GM23248 (cell line): ENCODE data around the gene LRRC31. TPM values are rescaled to one million over a fixed set of nuclear protein-coding genes. Genes with fewer than 3 reads are reported as not detected.

Source experiments
- DNase-seq: peaks from one replicate; pipeline ENCODE4 v3.0.0-alpha.2; 2015
- H2AFZ ChIP-seq: fragments of 200-600 bp; sonication (generic); 2 replicates; pipeline ENCODE4 v1.6.1; 2016; ENCODE audit warnings: antibody characterized with exemption
- H3F3A ChIP-seq: fragments of 200-600 bp; sonication (generic); 2 replicates; pipeline ENCODE4 v1.6.1; 2016; ENCODE audit warnings: mild to moderate bottlenecking, antibody characterized with exemption, mixed run types; ENCODE audit not compliant: insufficient read depth
- H3K27ac ChIP-seq: fragments of 200-600 bp; sonication (generic); 2 replicates; pipeline ENCODE4 v1.5.1; 2016; ENCODE audit warnings: mild to moderate bottlenecking
- H3K27me3 ChIP-seq: fragments of 200-600 bp; sonication (generic); replicated peaks from 2 replicates; pipeline ENCODE4 v1.6.1; 2016; ENCODE audit warnings: mild to moderate bottlenecking; ENCODE audit not compliant: insufficient read depth
- H3K36me3 ChIP-seq: fragments of 200-600 bp; sonication (generic); 2 replicates; pipeline ENCODE4 v1.6.1; 2016; ENCODE audit warnings: low read depth, mild to moderate bottlenecking
- H3K4me1 ChIP-seq: fragments of 200-600 bp; sonication (generic); 2 replicates; pipeline ENCODE4 v1.6.1; 2016; ENCODE audit warnings: mild to moderate bottlenecking; ENCODE audit not compliant: insufficient read depth
- H3K4me2 ChIP-seq: fragments of 200-600 bp; sonication (generic); one replicate; pipeline ENCODE4 v1.6.1; 2016; ENCODE audit warnings: mild to moderate bottlenecking; ENCODE audit not compliant: unreplicated experiment
- H3K4me3 ChIP-seq: fragments of 200-600 bp; sonication (generic); 2 replicates; pipeline ENCODE4 v1.5.1; 2016; ENCODE audit warnings: mild to moderate bottlenecking
- H3K79me2 ChIP-seq: fragments of 200-600 bp; sonication (generic); 2 replicates; pipeline ENCODE4 v1.6.1; 2016; ENCODE audit warnings: mild to moderate bottlenecking; ENCODE audit not compliant: insufficient read depth
- H3K9ac ChIP-seq: fragments of 200-600 bp; sonication (generic); 2 replicates; pipeline ENCODE4 v1.6.1; 2016; ENCODE audit warnings: mild to moderate bottlenecking
- H3K9me2 ChIP-seq: fragments of 200-600 bp; sonication (generic); 2 replicates; pipeline ENCODE4 v1.6.1; 2016; ENCODE audit warnings: mixed run types, mild to moderate bottlenecking, moderate library complexity; ENCODE audit not compliant: insufficient read depth
- H3K9me3 ChIP-seq: fragments of 200-600 bp; sonication (generic); one replicate; pipeline ENCODE4 v1.6.1; 2017; ENCODE audit warnings: low read depth
- H4K20me1 ChIP-seq: fragments of 200-600 bp; sonication (generic); 2 replicates; pipeline ENCODE4 v1.6.0; 2016; ENCODE audit not compliant: insufficient read depth
- EZH2 ChIP-seq: fragments of 200-600 bp; sonication (generic); IDR thresholded peaks from 2 replicates; pipeline ENCODE4 v1.6.1; 2018; ENCODE audit warnings: antibody characterized with exemption, mild to moderate bottlenecking; ENCODE audit not compliant: insufficient read depth, poor library complexity, severe bottlenecking
- EZH2phosphoT487 ChIP-seq: fragments of 200-600 bp; sonication (generic); IDR thresholded peaks from 2 replicates; pipeline ENCODE4 v1.6.1; 2018; ENCODE audit warnings: antibody characterized with exemption, moderate library complexity, mild to moderate bottlenecking, low read depth; ENCODE audit not compliant: insufficient read depth
- WGBS, 2 experiments: methylation state at CpG; one replicate each; pipeline ENCODE4 v1.1.6; 2015 to 2017; ENCODE audit warnings: low lambda C conversion rate in 2 of 2, low coverage in 1 of 2; ENCODE audit errors: missing lambda C conversion rate in 2 of 2; 5-methylcytosine and 5-hydroxymethylcytosine counted together
- in situ Hi-C: fragments of 300-500 bp; cut with MboI; formaldehyde crosslinking; loops from 2 replicates; pipeline ENCODE4 v1.15.0; 2020
- polyA plus RNA-seq: library from polyadenylated mRNA; unstranded; fragments of >200 nt; fragmentation: Nextera tagmentation; extraction: Ambion mirVana; gene quantifications from 2 replicates; pipeline ENCODE4 v1.2.1, GENCODE V29; 2016
- total RNA-seq: library from RNA; depleted of rRNA; stranded (reverse); fragments of >200 nt; shearing (Covaris generic); gene quantifications from 2 replicates; pipeline ENCODE4 v1.2.3, GENCODE V29; 2014

Gene LRRC31
- total and polyA plus RNA-seq, 2 experiments from 2014 or later, result not detected

DNA sequence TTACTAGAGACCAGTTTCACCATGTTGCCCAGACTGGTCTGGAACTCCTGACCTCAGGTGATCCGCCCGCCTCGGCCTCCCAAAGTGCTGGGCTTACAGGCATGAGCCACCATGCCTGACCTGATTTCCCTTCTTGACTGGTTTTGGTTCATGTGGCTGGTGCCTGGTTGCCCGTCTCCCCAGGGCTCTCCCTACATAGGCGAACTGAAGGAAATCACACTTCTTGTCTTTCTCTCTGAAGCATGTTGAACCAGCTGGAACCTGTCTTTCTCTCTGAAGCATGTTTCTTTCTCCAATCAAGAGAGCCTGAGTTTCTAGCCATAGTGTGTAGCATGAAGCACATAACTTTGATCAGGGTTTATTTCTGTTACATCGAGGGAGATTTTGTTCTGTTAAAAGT is 25.3 kb upstream of the LRRC31 start:
- H3K4me2 ChIP-seq, result no peak overlapping the region
- no peak overlapping the region for H3K9ac ChIP-seq
- no peaks in the 10 kb centered on the region for H3F3A ChIP-seq
- in situ Hi-C loops, result no loop called here
- 53 to 56% methylated on average over 6 of the region's 6 CpGs for WGBS, 2 experiments
- no peaks in the 10 kb centered on the region for H3K4me1 ChIP-seq
- no peaks in the 10 kb centered on the region for H3K9me2 ChIP-seq
- H3K4me3 ChIP-seq, result no peak overlapping the region
- TF ChIP-seq EZH2 (no peak), EZH2phosphoT487 (no peak)
- no peak overlapping the region for H2AFZ ChIP-seq
- no peaks in the 10 kb centered on the region for H3K79me2 ChIP-seq
- H4K20me1 ChIP-seq, result no peaks in the 10 kb centered on the region
- no peaks in the 10 kb centered on the region for H3K27me3 ChIP-seq
- no peaks in the 10 kb centered on the region for H3K36me3 ChIP-seq
- H3K27ac ChIP-seq, result no peak overlapping the region
- H3K9me3 ChIP-seq, result no peaks in the 10 kb centered on the region
- DNase-seq, result no peak

DNA sequence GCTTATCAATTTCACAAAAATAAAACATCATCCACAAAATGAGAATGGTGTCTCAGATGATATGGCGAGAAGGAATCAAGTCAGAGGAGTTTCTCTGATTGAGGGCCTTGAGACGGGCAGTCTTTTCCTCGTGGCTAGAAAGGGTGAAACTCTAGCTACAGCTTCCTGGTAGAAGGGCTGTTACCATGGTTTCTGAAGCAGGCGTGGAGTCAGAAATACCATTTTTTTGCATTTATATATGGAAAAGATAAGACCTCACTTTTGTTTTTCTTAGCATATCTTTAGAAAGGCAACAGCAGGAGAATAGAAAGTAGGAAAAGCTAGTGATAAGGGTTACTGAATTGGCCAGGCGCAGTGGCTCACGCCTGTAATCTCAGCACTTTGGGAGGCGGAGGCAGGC is 24.4 kb upstream of the LRRC31 start:
- H3F3A ChIP-seq, result no peaks in the 10 kb centered on the region
- TF ChIP-seq EZH2phosphoT487 (no peak), EZH2 (no peak)
- H3K4me2 ChIP-seq, result no peak overlapping the region
- H3K27me3 ChIP-seq, result no peaks in the 10 kb centered on the region
- H3K4me1 ChIP-seq, result no peaks in the 10 kb centered on the region
- WGBS, 2 experiments, result 59 to 64% methylated on average over 7 of the region's 7 CpGs
- no peak overlapping the region for H3K27ac ChIP-seq
- H3K9ac ChIP-seq, result no peak overlapping the region
- DNase-seq, result no peak
- in situ Hi-C loops, result no loop called here
- no peak overlapping the region for H2AFZ ChIP-seq
- no peak overlapping the region for H3K4me3 ChIP-seq
- H3K9me3 ChIP-seq, result no peaks in the 10 kb centered on the region
- H4K20me1 ChIP-seq, result no peaks in the 10 kb centered on the region
- H3K79me2 ChIP-seq, result no peaks in the 10 kb centered on the region
- no peaks in the 10 kb centered on the region for H3K9me2 ChIP-seq
- H3K36me3 ChIP-seq, result no peaks in the 10 kb centered on the region

DNA sequence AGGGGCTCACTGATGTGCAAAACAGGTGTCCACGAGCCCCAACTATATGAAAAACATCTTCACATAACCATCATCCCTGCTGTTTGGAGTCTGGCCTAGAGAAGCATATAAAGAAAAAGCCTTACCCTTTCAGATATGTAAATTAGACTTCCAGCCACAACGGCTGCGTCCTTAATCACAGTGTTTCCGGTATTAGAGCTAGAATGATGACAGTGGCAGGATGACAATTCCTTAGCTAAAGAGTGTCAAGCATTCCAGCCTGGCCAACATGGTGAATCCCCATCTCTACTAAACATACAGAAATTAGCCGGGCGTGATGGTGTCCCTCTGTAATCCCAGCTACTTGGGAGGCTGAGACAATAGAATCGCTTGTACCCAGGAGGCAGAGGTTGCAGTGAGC is 22.2 kb upstream of the LRRC31 start:
- H3K4me1 ChIP-seq, result peaks cover under 1% of the 10 kb centered on the region; the same call in 1 of the 2 replicates
- H3K27me3 ChIP-seq, result no peaks in the 10 kb centered on the region
- no peaks in the 10 kb centered on the region for H3K79me2 ChIP-seq
- H3K4me2 ChIP-seq, result no peak overlapping the region
- in situ Hi-C loops, result no loop called here
- WGBS, 2 experiments, result 63 to 69% methylated on average over 7 of the region's 7 CpGs
- H3K4me3 ChIP-seq, result no peak overlapping the region
- no peaks in the 10 kb centered on the region for H3K9me2 ChIP-seq
- H3K27ac ChIP-seq, result no peak overlapping the region
- no peaks in the 10 kb centered on the region for H3K36me3 ChIP-seq
- no peaks in the 10 kb centered on the region for H4K20me1 ChIP-seq
- DNase-seq, result no peak
- no peak overlapping the region for H2AFZ ChIP-seq
- TF ChIP-seq EZH2, result no peak
- no peak overlapping the region for H3K9ac ChIP-seq
- H3F3A ChIP-seq, result no peaks in the 10 kb centered on the region
- H3K9me3 ChIP-seq, result no peaks in the 10 kb centered on the region

DNA sequence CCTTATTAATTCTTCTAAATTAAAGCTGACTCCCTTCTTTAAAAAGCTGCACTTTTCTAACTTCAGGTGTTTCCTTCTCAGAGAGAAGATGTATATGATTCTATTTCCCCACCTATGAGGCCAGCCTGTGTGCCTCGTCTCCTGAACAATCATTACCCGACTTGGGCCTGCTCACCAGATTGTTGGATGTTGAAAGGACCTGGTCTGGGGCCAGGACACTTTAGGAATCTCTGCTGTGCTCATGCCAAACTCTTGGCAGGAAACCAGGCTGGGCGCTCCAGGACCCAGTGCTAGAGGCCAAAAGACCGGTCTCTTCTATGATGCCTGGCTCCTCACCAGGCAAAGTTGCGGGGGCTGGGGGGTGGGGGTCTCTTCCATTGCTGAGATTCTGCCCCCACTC is 16.9 kb upstream of the LRRC31 start:
- no peak overlapping the region for H3K4me2 ChIP-seq
- H3K9ac ChIP-seq, result no peak overlapping the region
- H3K9me3 ChIP-seq, result no peaks in the 10 kb centered on the region
- in situ Hi-C loops, result no loop called here
- H3K4me1 ChIP-seq, result peaks cover 6% of the 10 kb centered on the region
- no peaks in the 10 kb centered on the region for H3F3A ChIP-seq
- no peak overlapping the region for H3K27ac ChIP-seq
- peak; percentile 74 for DNase-seq
- H3K4me3 ChIP-seq, result no peak overlapping the region
- no peaks in the 10 kb centered on the region for H3K9me2 ChIP-seq
- no peak for TF ChIP-seq EZH2phosphoT487
- no peak for TF ChIP-seq EZH2
- no peak overlapping the region for H2AFZ ChIP-seq
- no peaks in the 10 kb centered on the region for H3K27me3 ChIP-seq
- WGBS, 2 experiments, result 5 to 13% methylated on average over 5 of the region's 5 CpGs
- H4K20me1 ChIP-seq, result no peaks in the 10 kb centered on the region
- no peaks in the 10 kb centered on the region for H3K36me3 ChIP-seq
- no peaks in the 10 kb centered on the region for H3K79me2 ChIP-seq
